ENCODE measurements around the gene CCDC17. TPM values are rescaled to one million over a fixed set of nuclear protein-coding genes. Genes with fewer than 3 reads are reported as not detected.
A peak's percentile ranks its signal among the peaks of the same experiment; 100 is the strongest.

CCDC17 gene
- polyA plus RNA-seq, 2 of the 4 experiments (the other 2 are of a cell fraction) = 0.26 to 0.50 TPM

- Histone ChIP-seq H3K27ac (no peak overlapping the region), H3K9me3 (no peaks in the 10 kb centered on the region), H3K4me2 (no peak overlapping the region), H3K4me3 (no peak overlapping the region), H3K4me1 (no peaks in the 10 kb centered on the region)
- FAIRE-seq (no peak), DNase-seq (ENCODE audit: low read depth in 1 of 2, low spot score in 1 of 2) (no peak), ATAC-seq (no peak)
- CTCF ChIA-PET = no interaction called here
- 94% methylated on average over 10 of the region's 10 CpGs for WGBS (ENCODE audit: missing lambda C conversion rate)
- TF ChIP-seq E2F6 (IDR thresholded peaks at IDR 0.05; ENCODE audit: borderline replicate concordance, low read depth) = no peak
- no peak for TF ChIP-seq REST (IDR thresholded peaks at IDR 0.05)
- no peak for TF ChIP-seq HDAC2 (IDR thresholded peaks at IDR 0.05)
- TF ChIP-seq POLR2AphosphoS2 (conservative IDR thresholded peaks at IDR 0.05; ENCODE audit: low read length) = peak; percentile 63; the same call in 1 of the 2 replicates
- POLR2A ChIA-PET = no interaction called here
These were observed 13.1 kb downstream of the CCDC17 start for GRCh38 chr1:45610589-45611226.

- Histone ChIP-seq H3K4me1 (no peaks in the 10 kb centered on the region), H3K4me3 (no peak overlapping the region), H3K4me2 (no peak overlapping the region), H3K9me3 (no peaks in the 10 kb centered on the region), H3K27ac (no peak overlapping the region)
- ATAC-seq = no peak
- DNase-seq (ENCODE audit: low read depth in 1 of 2, low spot score in 1 of 2) = no peak
- 89% methylated on average over 5 of the region's 5 CpGs for whole genome bisulfite sequencing (ENCODE audit: missing lambda C conversion rate)
- FAIRE-seq = no peak
- ChIA-PET CTCF (no interaction called here), POLR2A (no interaction called here)
- no peak for TF ChIP-seq CEBPB (IDR thresholded peaks at IDR 0.05)
- TF ChIP-seq EHF (CRISPR knock-in tag; IDR thresholded peaks at IDR 0.05) = no peak
- TF ChIP-seq EHMT2 (IDR thresholded peaks at IDR 0.05; ENCODE audit: low read depth) = no peak
- TF ChIP-seq REST (IDR thresholded peaks at IDR 0.05) = no peak
- no peak for TF ChIP-seq MYC (IDR thresholded peaks at IDR 0.05; ENCODE audit: borderline replicate concordance, low read length)
- TF ChIP-seq RNF2 (IDR thresholded peaks at IDR 0.05; ENCODE audit: borderline replicate concordance, low read depth) = no peak
- TF ChIP-seq FOXS1 (CRISPR knock-in tag; IDR thresholded peaks at IDR 0.05) = no peak
- no peak for TF ChIP-seq ZC3H11A (IDR thresholded peaks at IDR 0.05)
- no peak for TF ChIP-seq HOXA7 (CRISPR knock-in tag; IDR thresholded peaks at IDR 0.05)
- TF ChIP-seq EP300 (IDR thresholded peaks at IDR 0.05) = no peak
- TF ChIP-seq CBX2 (IDR thresholded peaks at IDR 0.05; ENCODE audit: borderline replicate concordance, low read depth) = no peak
- TF ChIP-seq GATA3 (IDR thresholded peaks at IDR 0.05; ENCODE audit: borderline replicate concordance) = no peak
- no peak for TF ChIP-seq SREBF2 (IDR thresholded peaks at IDR 0.05)
- TF ChIP-seq BHLHE40 (IDR thresholded peaks at IDR 0.05; ENCODE audit: low read depth, low read length) = no peak
- no peak for TF ChIP-seq POLR2A (IDR thresholded peaks at IDR 0.05; ENCODE audit: low read length)
- no peak for TF ChIP-seq MAZ (IDR thresholded peaks at IDR 0.05; ENCODE audit: borderline replicate concordance, low read depth, low read length)
These were observed 15.4 kb downstream of the CCDC17 start for GRCh38 chr1:45608175-45609156.

Measured in A549 (cell line).